NCI-H187 treated with DMSO at 0.1 percent for 48 hours (cell line): Measurements from ENCODE around the gene ITPKB.
"Not testable (repeated sequence)": the region's sequence is repeated elsewhere in the genome, so short reads cannot be mapped to it uniquely, and the experiment has no call there.

Experiments used
- DNase-seq: peaks from one replicate; lab custom pipeline; 2025; lab: John Stamatoyannopoulos, UW

The ITPKB gene

DNA sequence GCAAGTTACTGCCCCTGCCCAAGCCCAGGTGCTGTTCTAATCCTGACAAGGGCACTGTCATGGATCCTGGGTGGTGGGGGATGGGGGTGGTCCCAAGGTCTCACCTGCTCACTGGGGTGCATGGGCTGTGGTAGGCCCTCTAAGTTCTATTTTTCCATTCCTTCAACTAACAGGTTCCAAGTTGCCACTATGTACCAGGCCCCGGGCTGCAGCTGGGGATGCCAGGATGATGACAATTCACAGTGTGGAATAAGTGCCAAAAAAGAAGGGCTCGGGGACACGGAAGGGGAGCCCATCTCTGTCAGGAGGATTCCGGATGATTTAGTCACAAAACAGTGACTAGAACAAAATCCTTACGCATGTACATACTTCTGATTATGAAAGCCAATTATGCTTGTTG is 114.6 kb downstream of the ITPKB start:
- no peak for DNase-seq

DNA sequence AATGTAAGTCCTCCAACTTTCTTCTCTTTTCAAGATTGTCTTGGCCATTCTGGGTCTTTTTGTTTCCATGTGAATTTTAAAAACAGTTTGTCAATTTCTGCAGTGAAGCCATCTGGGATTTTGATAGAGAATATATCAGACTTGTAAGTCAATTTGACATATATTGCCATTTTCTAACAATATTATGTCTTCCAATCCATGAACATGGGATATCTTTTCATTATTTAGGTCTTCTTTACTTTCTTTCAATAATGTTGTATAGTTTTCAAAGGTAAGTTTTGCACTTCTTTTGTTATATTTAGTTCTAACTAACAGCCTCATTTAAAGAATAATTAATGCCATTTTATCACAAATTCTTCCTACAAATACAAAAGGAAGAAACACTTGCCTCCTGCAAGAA is 117.1 kb downstream of the ITPKB start:
- no peak for DNase-seq

DNA sequence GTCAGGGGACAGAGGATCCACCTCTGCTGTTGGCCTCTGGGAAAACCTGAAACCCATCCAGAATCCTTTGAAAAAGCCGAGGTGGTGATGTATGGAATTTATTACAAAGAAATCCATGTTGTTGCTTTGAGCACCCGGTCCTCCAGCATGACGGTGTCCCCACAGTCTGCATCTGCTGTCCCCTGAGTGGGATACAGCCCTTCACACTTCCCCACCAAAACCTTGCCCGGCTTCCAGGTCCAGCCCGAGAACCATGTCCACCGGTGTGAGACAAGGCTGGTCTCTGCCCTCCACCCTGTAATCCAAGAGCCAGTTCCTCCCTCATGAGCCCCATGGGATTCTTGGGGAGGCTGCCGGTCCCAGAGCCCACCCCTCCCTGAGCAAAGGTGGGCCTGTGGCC is 120.1 kb downstream of the ITPKB start:
- DNase-seq: no peak

DNA sequence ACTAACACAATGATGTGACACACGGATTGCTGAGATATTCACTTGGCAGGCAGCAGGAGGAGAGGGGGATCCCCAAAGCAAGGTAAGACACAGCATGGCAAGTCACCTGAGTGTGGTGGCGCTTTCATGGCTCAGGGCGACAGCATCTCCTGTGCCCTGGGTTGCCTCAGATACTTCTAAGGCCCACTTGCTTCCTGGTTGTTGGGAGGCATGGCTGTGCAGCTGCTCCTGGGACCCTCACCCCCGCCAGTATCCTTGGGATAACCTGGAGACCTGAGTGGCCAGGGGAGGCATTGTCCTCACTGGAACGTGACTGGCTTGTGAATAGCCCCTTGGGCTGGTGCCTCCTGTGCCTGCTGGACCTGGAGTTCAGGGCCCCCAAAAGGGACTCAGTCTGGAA is 120.7 kb downstream of the ITPKB start:
- no peak for DNase-seq

DNA sequence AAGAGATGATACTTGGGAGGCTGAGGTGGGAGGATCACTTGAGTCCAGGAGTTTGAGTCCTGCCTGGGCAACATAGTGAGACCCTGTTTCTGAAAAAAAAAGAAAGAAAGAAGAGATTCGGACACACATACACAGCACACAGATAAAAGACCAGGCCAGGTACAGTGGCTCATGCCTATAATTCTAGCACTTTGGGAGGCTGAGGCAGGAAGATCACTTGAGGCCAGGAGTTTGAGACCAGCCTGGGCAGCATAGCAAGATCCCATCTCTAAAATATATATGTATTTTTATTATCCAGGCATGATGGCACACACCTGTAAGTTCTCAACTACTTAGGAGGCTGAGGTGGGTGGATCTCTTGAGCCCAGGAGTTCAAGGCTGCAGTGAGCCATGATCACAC is 121.4 kb downstream of the ITPKB start:
- not testable (repeated sequence) for DNase-seq

DNA sequence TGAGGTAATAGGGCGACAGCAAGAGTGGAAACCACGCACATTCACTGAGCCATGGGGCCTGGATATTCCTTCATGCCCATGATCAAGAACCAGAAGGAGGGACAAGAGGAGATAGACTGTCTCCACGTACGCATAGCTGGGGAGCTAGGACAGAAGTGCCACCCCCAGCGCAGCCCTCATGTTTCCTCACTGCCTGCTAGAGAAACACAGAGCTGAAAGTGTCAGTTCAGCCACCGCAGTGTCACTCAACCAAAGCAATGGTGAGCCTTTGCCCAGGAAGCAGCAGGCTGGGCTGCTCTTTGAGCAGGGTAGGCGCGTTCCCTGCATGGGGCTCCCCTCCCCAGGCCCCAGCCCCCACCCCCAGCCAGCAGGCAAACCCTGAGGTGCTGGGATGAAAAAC is 122.0 kb downstream of the ITPKB start:
- no peak for DNase-seq

- no peak for DNase-seq
These were observed 122.4 kb downstream of the ITPKB start for GRCh38 chr1:226616636-226617035.

- DNase-seq: no peak
These were observed 123.2 kb downstream of the ITPKB start for GRCh38 chr1:226615876-226616275.

GRCh38 chr1:226611980-226612379 is 127.1 kb downstream of the ITPKB start:
- DNase-seq: not testable (repeated sequence)

GRCh38 chr1:226611301-226611700 is 127.8 kb downstream of the ITPKB start:
- DNase-seq: no peak

DNA sequence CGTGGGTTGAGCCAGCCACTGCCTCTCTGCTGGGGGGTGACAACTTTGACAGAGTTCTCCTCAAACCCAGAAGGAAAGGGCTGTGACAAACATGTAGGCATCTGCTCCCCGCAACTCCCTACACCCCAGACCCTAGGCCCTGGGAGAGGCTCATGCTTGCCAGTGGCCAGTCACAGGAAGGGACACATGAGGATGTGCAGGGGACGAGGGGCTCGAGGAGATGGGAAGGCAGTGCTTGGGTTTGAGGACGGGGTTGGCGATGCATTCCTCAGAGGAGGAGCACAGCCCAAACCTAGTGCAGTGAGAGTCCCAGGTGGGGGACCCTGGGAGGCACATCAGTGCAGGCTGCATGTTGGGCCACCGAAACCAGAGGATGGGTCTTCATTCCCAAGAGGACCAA is 128.4 kb downstream of the ITPKB start:
- DNase-seq: no peak

DNA sequence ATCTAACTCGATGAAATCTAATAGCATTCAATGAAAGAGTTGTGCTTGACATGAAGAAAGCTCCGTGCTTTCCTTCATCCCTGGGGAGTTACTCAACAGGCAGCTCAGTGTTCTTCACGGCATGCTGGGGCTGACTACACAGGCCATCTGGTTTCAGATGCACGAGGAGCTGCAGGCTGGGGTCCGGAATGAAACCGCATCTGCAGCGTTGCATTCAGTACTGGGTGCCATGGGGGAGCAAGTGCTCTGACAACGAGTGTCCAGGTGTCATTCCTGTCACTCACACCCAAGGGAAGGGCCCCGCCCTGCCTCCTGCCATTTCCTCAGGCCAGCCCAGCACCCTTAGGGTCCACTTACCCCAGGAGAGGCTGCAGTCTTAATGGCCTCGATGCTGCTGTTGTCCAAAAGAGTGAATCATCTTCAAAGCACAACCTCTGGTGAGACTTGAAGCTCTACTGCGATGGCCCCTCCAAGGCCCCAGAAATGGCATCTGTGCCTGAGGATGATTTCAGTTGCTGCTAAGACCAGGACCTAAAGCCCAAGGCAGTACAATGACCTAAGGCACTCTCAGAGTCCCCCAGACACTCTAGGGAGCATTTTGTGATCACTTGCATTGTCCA is 129.1 kb downstream of the ITPKB start:
- no peak for DNase-seq

GRCh38 chr1:226608699-226609505 is 130.2 kb downstream of the ITPKB start:
- no peak for DNase-seq

GRCh38 chr1:226607821-226608220 is 131.3 kb downstream of the ITPKB start:
- no peak for DNase-seq

GRCh38 chr1:226607268-226607660 is 131.8 kb downstream of the ITPKB start:
- DNase-seq: no peak

DNA sequence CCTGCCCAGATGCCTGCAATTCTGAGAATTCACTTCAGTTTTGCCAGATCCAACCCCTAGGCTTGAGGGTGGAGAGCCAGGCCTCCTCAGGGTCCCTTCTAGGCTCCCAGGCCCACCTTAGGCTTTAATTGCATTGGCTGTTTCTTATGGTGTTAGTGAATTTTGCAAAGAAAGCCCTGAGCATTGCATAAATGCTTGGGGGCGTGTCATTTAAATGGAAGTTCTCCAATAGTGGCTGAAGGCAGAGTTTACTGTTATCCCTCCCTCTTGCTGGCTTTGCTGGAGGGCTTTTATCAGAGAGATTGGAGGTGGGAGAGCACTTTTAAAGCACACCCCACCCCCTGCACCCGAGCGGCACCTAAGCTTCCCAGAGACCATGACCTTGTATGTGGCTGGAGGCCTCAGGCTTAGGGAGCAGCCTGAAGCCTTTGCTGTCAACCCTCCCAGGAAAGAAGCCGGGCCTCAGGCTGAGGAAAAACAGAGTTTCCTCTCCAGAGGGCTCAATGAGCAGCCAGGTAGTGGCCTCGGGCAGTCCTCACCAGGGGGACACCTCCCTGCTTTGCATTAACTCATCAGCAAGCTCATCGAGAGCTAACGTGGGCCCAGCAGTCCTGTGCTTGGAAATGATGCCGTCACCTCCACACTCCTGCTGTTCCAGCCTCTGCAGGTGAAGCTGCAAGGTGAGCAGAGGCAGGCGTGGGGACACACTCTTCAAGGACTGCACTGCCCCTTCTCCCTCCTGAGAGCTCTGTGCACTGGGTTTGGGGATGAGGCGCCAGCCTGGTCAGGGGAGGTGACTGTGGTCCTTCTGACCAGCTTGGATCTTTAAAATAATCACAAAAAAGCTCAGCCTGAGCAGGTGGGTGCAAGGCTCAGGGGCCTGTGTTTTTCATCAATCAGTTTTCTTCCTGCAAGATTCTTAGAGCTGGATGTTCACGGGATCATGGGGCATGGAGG is 132.5 kb downstream of the ITPKB start:
- no peak for DNase-seq

GRCh38 chr1:226605318-226605950 is 133.6 kb downstream of the ITPKB start:
- no peak for DNase-seq

- DNase-seq: no peak
These were observed 134.3 kb downstream of the ITPKB start for GRCh38 chr1:226604560-226605317.

DNA sequence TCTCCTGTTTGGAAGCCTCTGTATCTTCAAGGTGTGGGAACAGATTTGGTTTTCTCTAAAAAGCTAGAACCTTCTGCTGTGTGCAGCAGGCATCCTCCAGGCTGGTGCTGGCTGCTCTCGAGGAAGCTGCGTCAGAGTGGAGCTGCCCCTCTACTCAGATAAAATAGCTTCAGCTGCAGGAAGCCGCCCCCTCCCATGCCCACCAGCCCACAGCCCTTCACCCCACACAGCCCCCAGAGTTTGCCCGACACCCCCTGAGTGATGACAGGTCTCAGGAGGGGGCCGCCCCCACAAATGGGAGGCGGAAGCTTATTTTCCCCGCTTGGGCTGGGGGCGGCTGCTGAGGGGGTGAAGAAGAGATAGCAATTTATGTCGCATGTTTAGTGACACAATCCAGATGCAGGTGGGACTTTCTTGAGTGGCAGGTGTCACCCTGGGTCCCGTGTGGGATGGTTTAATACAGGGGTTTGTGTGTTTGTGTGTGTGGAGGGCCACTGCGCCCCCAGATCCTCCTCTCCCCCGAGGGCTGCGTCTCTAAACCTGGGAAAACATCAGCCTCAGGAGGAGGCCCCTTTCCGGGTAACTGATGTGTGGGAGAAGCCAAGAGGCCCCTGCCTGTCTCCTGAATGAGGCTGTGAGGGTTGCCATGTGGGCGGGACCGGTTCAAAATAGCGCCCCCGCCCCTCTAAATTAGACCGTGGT is 135.1 kb downstream of the ITPKB start:
- DNase-seq: no peak

GRCh38 chr1:226603022-226603857 is 135.8 kb downstream of the ITPKB start:
- DNase-seq: no peak
